IMR-90 (cell line): ENCODE measurements around the gene ABHD5. TPM values are rescaled to one million over a fixed set of nuclear protein-coding genes. Genes with fewer than 3 reads are reported as not detected.

Source experiments
- ATAC-seq: fragments of 200-7000 bp; cut with Tn5 transposase; 2 replicates; pipeline ENCODE4 v1.9.1; 2020; ENCODE audit warnings: low read depth, mild to moderate bottlenecking, moderate library complexity
- BruUV-seq: library from RNA; stranded (reverse); fragments of 400-500 nt; replicated peaks from 2 replicates; lab custom pipeline; 2021; lab: Mats Ljungman, UMichigan
- CTCF ChIA-PET: fragments of 300-600 bp; formaldehyde crosslinking; extraction: SDS; loops from one replicate; lab custom pipeline; 2021; ENCODE audit warnings: antibody characterized with exemption; lab: Yijun Ruan, JAX
- POLR2A ChIA-PET: fragments of 300-600 bp; sonication (Branson Sonifier 250); formaldehyde crosslinking; loops from one replicate; lab custom pipeline; 2022; ENCODE audit warnings: antibody characterized with exemption; ENCODE audit not compliant: unreplicated experiment; lab: Charles Lee
- DNase-seq: peaks from one replicate; pipeline ENCODE4 v3.0.0; 2013
- H2AFZ ChIP-seq: replicated peaks from 2 replicates; pipeline ENCODE3; 2013; ENCODE audit warnings: low read length, mild to moderate bottlenecking; ENCODE audit not compliant: poor library complexity
- H2AK5ac ChIP-seq: 2 replicates; pipeline ENCODE4 v1.6.1; 2013; ENCODE audit warnings: low read depth, low read length, inconsistent platforms
- H2AK9ac ChIP-seq: replicated peaks from 2 replicates; pipeline ENCODE3; 2013; ENCODE audit warnings: mild to moderate bottlenecking, low read depth, low read length, moderate library complexity; ENCODE audit not compliant: poor library complexity
- H2BK120ac ChIP-seq: 2 replicates; pipeline ENCODE4 v1.6.1; 2013; ENCODE audit warnings: low read depth, low read length, inconsistent platforms
- H2BK15ac ChIP-seq: 3 replicates; pipeline ENCODE4 v1.6.1; 2013; ENCODE audit warnings: low read depth, low read length, inconsistent platforms
- H2BK20ac ChIP-seq: 2 replicates; pipeline ENCODE4 v1.6.1; 2013; ENCODE audit warnings: low read depth, mild to moderate bottlenecking, inconsistent platforms, low read length, moderate library complexity
- H2BK5ac ChIP-seq: 2 replicates; pipeline ENCODE4 v1.6.1; 2013; ENCODE audit warnings: mild to moderate bottlenecking, low read depth, low read length, inconsistent platforms; ENCODE audit not compliant: poor library complexity, severe bottlenecking
- H3K14ac ChIP-seq: replicated peaks from 2 replicates; pipeline ENCODE4 v1.6.1; 2013; ENCODE audit warnings: low read depth, low read length, inconsistent platforms
- H3K18ac ChIP-seq: 2 replicates; pipeline ENCODE4 v1.6.1; 2013; ENCODE audit warnings: low read depth, low read length, control low read depth
- H3K23ac ChIP-seq: 2 replicates; pipeline ENCODE4 v1.6.1; 2013; ENCODE audit warnings: low read depth, low read length, inconsistent platforms
- H3K27ac ChIP-seq: 2 replicates; pipeline ENCODE4 v1.5.1; 2013; ENCODE audit warnings: mild to moderate bottlenecking, control low read depth, low read length; ENCODE audit not compliant: insufficient read depth
- H3K27me3 ChIP-seq: 2 replicates; pipeline ENCODE4 v1.6.1; 2013; ENCODE audit warnings: low read length; ENCODE audit not compliant: control insufficient read depth, insufficient read depth
- H3K36me3 ChIP-seq: 2 replicates; pipeline ENCODE4 v1.6.1; 2013; ENCODE audit warnings: low read length, mixed read lengths; ENCODE audit not compliant: control insufficient read depth, insufficient read depth
- H3K4ac ChIP-seq: 2 replicates; pipeline ENCODE4 v1.6.1; 2013; ENCODE audit warnings: low read depth, low read length, inconsistent platforms
- H3K4me1 ChIP-seq: 2 replicates; pipeline ENCODE4 v1.6.1; 2013; ENCODE audit warnings: low read length, mixed read lengths; ENCODE audit not compliant: control insufficient read depth, insufficient read depth
- H3K4me2 ChIP-seq: 2 replicates; pipeline ENCODE4 v1.6.1; 2013; ENCODE audit warnings: low read depth, mild to moderate bottlenecking, control low read depth, low read length, moderate library complexity
- H3K4me3 ChIP-seq: 2 replicates; pipeline ENCODE4 v1.5.1; 2013; ENCODE audit warnings: low read depth, mild to moderate bottlenecking, control low read depth, low read length, moderate library complexity; ENCODE audit not compliant: insufficient read depth
- H3K56ac ChIP-seq: 2 replicates; pipeline ENCODE4 v1.6.1; 2013; ENCODE audit warnings: low read length, inconsistent platforms; ENCODE audit not compliant: insufficient read depth; ENCODE audit errors: extremely low read depth
- H3K79me1 ChIP-seq, 2 experiments: 2 replicates each; pipeline ENCODE4 v1.6.1; 2013; ENCODE audit warnings: low read length in 2 of 2, inconsistent platforms in 1 of 2, low read depth in 1 of 2
- H3K9ac ChIP-seq: 2 replicates; pipeline ENCODE4 v1.6.1; 2013; ENCODE audit warnings: low read depth, low read length, control low read depth
- H3K9me1 ChIP-seq: 2 replicates; pipeline ENCODE4 v1.6.1; 2013; ENCODE audit warnings: low read length, inconsistent platforms; ENCODE audit not compliant: insufficient read depth
- H3K9me3 ChIP-seq: 2 replicates; pipeline ENCODE4 v1.6.1; 2013; ENCODE audit warnings: low read length; ENCODE audit not compliant: control insufficient read depth, insufficient read depth
- H4K20me1 ChIP-seq: 2 replicates; pipeline ENCODE4 v1.6.1; 2013; ENCODE audit warnings: low read length, inconsistent platforms; ENCODE audit not compliant: insufficient read depth
- H4K5ac ChIP-seq: 2 replicates; pipeline ENCODE4 v1.6.1; 2013; ENCODE audit warnings: mild to moderate bottlenecking, low read depth, low read length, control low read depth
- H4K8ac ChIP-seq, 2 experiments: 2 replicates each; pipeline ENCODE4 v1.6.1; 2013; ENCODE audit warnings: low read depth in 2 of 2, low read length in 2 of 2, control low read depth in 1 of 2, inconsistent platforms in 1 of 2
- H4K91ac ChIP-seq: 2 replicates; pipeline ENCODE4 v1.6.1; 2013; ENCODE audit warnings: low read depth, low read length, inconsistent platforms; ENCODE audit not compliant: insufficient read depth
- BHLHE40 ChIP-seq: fragments of 150-350 bp; IDR thresholded peaks from 2 replicates; pipeline ENCODE4 v1.6.1; 2016; ENCODE audit warnings: mild to moderate bottlenecking, low read depth, low read length
- CEBPB ChIP-seq: IDR thresholded peaks from 2 replicates; pipeline ENCODE4 v1.6.1; 2012; ENCODE audit warnings: low read depth, low read length, improper control_type of control experiment
- CHD1 ChIP-seq: IDR thresholded peaks from 2 replicates; pipeline ENCODE4 v1.6.1; 2012; ENCODE audit warnings: low read depth, low read length, improper control_type of control experiment
- FOS ChIP-seq: fragments of 150-350 bp; IDR thresholded peaks from 2 replicates; pipeline ENCODE4 v1.6.1; 2016; ENCODE audit warnings: low read depth, low read length
- MAFK ChIP-seq: IDR thresholded peaks from 2 replicates; pipeline ENCODE4 v1.6.1; 2012; ENCODE audit warnings: low read depth, low read length, improper control_type of control experiment
- MAZ ChIP-seq: IDR thresholded peaks from 2 replicates; pipeline ENCODE4 v1.6.1; 2012; ENCODE audit warnings: low read depth, mild to moderate bottlenecking, low read length, improper control_type of control experiment, moderate library complexity, borderline replicate concordance
- MXI1 ChIP-seq: IDR thresholded peaks from 2 replicates; pipeline ENCODE4 v1.6.1; 2012; ENCODE audit warnings: low read depth, mild to moderate bottlenecking, low read length, moderate library complexity, borderline replicate concordance
- NFE2L2 ChIP-seq: fragments of 150-350 bp; IDR thresholded peaks from 2 replicates; pipeline ENCODE4 v1.6.1; 2016; ENCODE audit warnings: low read depth, mild to moderate bottlenecking, low read length
- POLR2A ChIP-seq: IDR thresholded peaks from 2 replicates; pipeline ENCODE4 v1.6.1; 2012; ENCODE audit warnings: mild to moderate bottlenecking, low read depth, low read length
- RAD21 ChIP-seq: IDR thresholded peaks from 2 replicates; pipeline ENCODE4 v1.6.1; 2012; ENCODE audit warnings: low read length, improper control_type of control experiment
- RCOR1 ChIP-seq: IDR thresholded peaks from 2 replicates; pipeline ENCODE4 v1.6.1; 2012; ENCODE audit warnings: mild to moderate bottlenecking, low read length, improper control_type of control experiment; ENCODE audit not compliant: insufficient replicate concordance
- RFX5 ChIP-seq: IDR thresholded peaks from 2 replicates; pipeline ENCODE4 v1.8.0; 2012; ENCODE audit warnings: low read depth, mild to moderate bottlenecking, low read length, moderate library complexity
- SMC3 ChIP-seq: fragments of 150-350 bp; IDR thresholded peaks from 2 replicates; pipeline ENCODE4 v1.6.1; 2016; ENCODE audit warnings: low read depth, mild to moderate bottlenecking, antibody characterized with exemption, low read length, moderate library complexity
- USF2 ChIP-seq: fragments of 150-350 bp; IDR thresholded peaks from 2 replicates; pipeline ENCODE4 v1.6.1; 2017; ENCODE audit warnings: mild to moderate bottlenecking, antibody characterized with exemption, low read length, low read depth
- WGBS, 2 experiments: methylation state at CpG; one replicate each; pipeline versions ENCODE4 v1.1.5 to v1.1.7; 2013; ENCODE audit warnings: missing lambda C conversion rate in 2 of 2; ENCODE audit not compliant: insufficient read length in 1 of 2; ENCODE audit errors: extremely low coverage in 2 of 2; 5-methylcytosine and 5-hydroxymethylcytosine counted together
- dilution Hi-C: fragments of 300-500 bp; cut with HindIII; formaldehyde crosslinking; loops from one replicate; pipeline ENCODE4 v1.14.3; 2018; ENCODE audit warnings: low sequenced_read_pairs; ENCODE audit not compliant: unreplicated experiment
- in situ Hi-C: fragments of 300-500 bp; cut with MboI; formaldehyde crosslinking; loops from 3 replicates; pipeline ENCODE4 v1.14.3; 2019; ENCODE audit warnings: low sequenced_read_pairs, inconsistent platforms, mixed read lengths
- intact Hi-C: fragments of 100-400 bp; cut with micrococcal nuclease; formaldehyde crosslinking; loops from 2 replicates; pipeline ENCODE4 v1.10.0; 2022
- polyA plus RNA-seq, 3 experiments: library from polyadenylated mRNA; depleted of rRNA; stranded (reverse); fragments of >200 nt; gene quantifications; 2 replicates each; pipeline ENCODE4 v1.2.3, GENCODE V29; 2012; ENCODE audit warnings: low replicate concordance in 1 of 3
- total RNA-seq: library from RNA; depleted of rRNA; stranded (reverse); fragments of >200 nt; gene quantifications from 2 replicates; pipeline ENCODE4 v1.2.3, GENCODE V29; 2012
- TF ChIP-seq, protein P1 (sequence below): fragments of 150-350 bp; IDR thresholded peaks from 2 replicates; pipeline ENCODE4 v1.6.1; 2016; ENCODE audit warnings: low read depth, mild to moderate bottlenecking, low read length, moderate library complexity, borderline replicate concordance
- TF ChIP-seq, protein P2 (sequence below): conservative IDR thresholded peaks from 2 replicates; pipeline ENCODE4 v1.5.1; 2012; ENCODE audit warnings: mild to moderate bottlenecking, low read depth, low read length, improper control_type of control experiment

The ABHD5 gene
- total and polyA plus RNA-seq, 2 of the 4 experiments (the other 2 are of a cell fraction), result 15.8 to 33.2 TPM

- CTCF ChIA-PET, result no interaction called here
- Histone ChIP-seq H3K36me3 (no peaks in the 10 kb centered on the region), H3K27ac (no peak overlapping the region), H3K4me2 (no peak overlapping the region), H2AK9ac (no peak overlapping the region), H3K18ac (no peak overlapping the region), H4K20me1 (no peaks in the 10 kb centered on the region), H2BK120ac (peak overlapping the region; percentile 85; the same call in 1 of the 2 replicates), H2BK20ac (peak overlapping the region; percentile 53), H3K4me3 (no peak overlapping the region), H2AFZ (no peak overlapping the region), H3K56ac (no peak overlapping the region), H3K23ac (no peak overlapping the region), H4K5ac (no peak overlapping the region), H4K91ac (peak overlapping the region; percentile 43; the same call in 1 of the 2 replicates), H4K8ac (no peak overlapping the region), H3K9ac (no peak overlapping the region), H3K79me1 (0 out of 4 replicates have a peak, but pooled peaks cover 0 to 2% of the 10 kb centered on the region in 2 experiments), H3K4ac (peak overlapping the region; percentile 27; the same call in 1 of the 2 replicates), H2BK5ac (no peak overlapping the region), H3K27me3 (no peaks in the 10 kb centered on the region), H2BK15ac (no peak overlapping the region), H3K4me1 (peaks cover 30% of the 10 kb centered on the region), H2AK5ac (peak overlapping the region; percentile 67), H3K9me1 (peaks cover 21% of the 10 kb centered on the region), H3K14ac (peak overlapping the region; percentile 36; the same call in 1 of the 2 replicates), H3K9me3 (no peaks in the 10 kb centered on the region)
- DNase-seq (no peak), ATAC-seq (no peak)
- 83% methylated on average over 1 of the region's 2 CpGs; no CpG with 5 or more reads in 1 of the 2 experiments for WGBS, 2 experiments
- dilution Hi-C loops, result no loop called here
- in situ Hi-C loops, result no loop called here
- intact Hi-C loops, result no loop called here
- BruUV-seq, result no TSS peak
- POLR2A ChIA-PET, result no interaction called here
- TF ChIP-seq, protein P1, sequence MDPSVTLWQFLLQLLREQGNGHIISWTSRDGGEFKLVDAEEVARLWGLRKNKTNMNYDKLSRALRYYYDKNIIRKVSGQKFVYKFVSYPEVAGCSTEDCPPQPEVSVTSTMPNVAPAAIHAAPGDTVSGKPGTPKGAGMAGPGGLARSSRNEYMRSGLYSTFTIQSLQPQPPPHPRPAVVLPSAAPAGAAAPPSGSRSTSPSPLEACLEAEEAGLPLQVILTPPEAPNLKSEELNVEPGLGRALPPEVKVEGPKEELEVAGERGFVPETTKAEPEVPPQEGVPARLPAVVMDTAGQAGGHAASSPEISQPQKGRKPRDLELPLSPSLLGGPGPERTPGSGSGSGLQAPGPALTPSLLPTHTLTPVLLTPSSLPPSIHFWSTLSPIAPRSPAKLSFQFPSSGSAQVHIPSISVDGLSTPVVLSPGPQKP, result no peak
- TF ChIP-seq CEBPB (no peak), BHLHE40 (no peak), RCOR1 (no peak), FOS (no peak), RAD21 (no peak), RFX5 (no peak), MXI1 (no peak), CHD1 (no peak), POLR2A (no peak), MAZ (no peak), SMC3 (no peak), NFE2L2 (no peak), USF2 (no peak), MAFK (no peak)
- TF ChIP-seq, protein P2, sequence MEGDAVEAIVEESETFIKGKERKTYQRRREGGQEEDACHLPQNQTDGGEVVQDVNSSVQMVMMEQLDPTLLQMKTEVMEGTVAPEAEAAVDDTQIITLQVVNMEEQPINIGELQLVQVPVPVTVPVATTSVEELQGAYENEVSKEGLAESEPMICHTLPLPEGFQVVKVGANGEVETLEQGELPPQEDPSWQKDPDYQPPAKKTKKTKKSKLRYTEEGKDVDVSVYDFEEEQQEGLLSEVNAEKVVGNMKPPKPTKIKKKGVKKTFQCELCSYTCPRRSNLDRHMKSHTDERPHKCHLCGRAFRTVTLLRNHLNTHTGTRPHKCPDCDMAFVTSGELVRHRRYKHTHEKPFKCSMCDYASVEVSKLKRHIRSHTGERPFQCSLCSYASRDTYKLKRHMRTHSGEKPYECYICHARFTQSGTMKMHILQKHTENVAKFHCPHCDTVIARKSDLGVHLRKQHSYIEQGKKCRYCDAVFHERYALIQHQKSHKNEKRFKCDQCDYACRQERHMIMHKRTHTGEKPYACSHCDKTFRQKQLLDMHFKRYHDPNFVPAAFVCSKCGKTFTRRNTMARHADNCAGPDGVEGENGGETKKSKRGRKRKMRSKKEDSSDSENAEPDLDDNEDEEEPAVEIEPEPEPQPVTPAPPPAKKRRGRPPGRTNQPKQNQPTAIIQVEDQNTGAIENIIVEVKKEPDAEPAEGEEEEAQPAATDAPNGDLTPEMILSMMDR, result no peak
Observed at GRCh38 chr3:43764471-43764870, 73.7 kb downstream of the ABHD5 start.
